Calu3 (cell line): Measurements from ENCODE around the gene OAS2. TPM values are rescaled to one million over a fixed set of nuclear protein-coding genes. Genes with fewer than 3 reads are reported as not detected.
A peak's percentile ranks its signal among the peaks of the same experiment; 100 is the strongest.

ENCODE experiments used
- BruUV-seq: library from RNA; stranded (reverse); fragments of 400-500 nt; replicated peaks from 2 replicates; lab custom pipeline; 2021; lab: Mats Ljungman, UMichigan
- CTCF ChIA-PET: fragments of 300-600 bp; sonication (Branson Sonifier 250); formaldehyde crosslinking; loops from one replicate; lab custom pipeline; 2022; ENCODE audit warnings: antibody characterized with exemption; lab: Charles Lee
- DNase-seq: peaks from one replicate; pipeline ENCODE4 v3.0.0; 2022
- H3K27ac Mint-ChIP-seq: one replicate; pipeline ENCODE4 v1.8.0; 2022; ENCODE audit warnings: mixed read lengths; ENCODE audit not compliant: unreplicated experiment
- H3K27me3 Mint-ChIP-seq: one replicate; pipeline ENCODE4 v1.8.0; 2022; ENCODE audit warnings: mixed read lengths; ENCODE audit not compliant: unreplicated experiment
- H3K36me3 Mint-ChIP-seq: one replicate; pipeline ENCODE4 v1.8.0; 2022; ENCODE audit warnings: mild to moderate bottlenecking, moderate library complexity, mixed read lengths; ENCODE audit not compliant: insufficient read depth, unreplicated experiment
- H3K4me1 Mint-ChIP-seq: one replicate; pipeline ENCODE4 v1.8.0; 2022; ENCODE audit warnings: mild to moderate bottlenecking, low read depth, mixed read lengths; ENCODE audit not compliant: unreplicated experiment
- H3K4me3 Mint-ChIP-seq: one replicate; pipeline ENCODE4 v1.8.0; 2022; ENCODE audit warnings: mild to moderate bottlenecking, low read depth, moderate library complexity, mixed read lengths; ENCODE audit not compliant: unreplicated experiment
- H3K9me3 Mint-ChIP-seq: one replicate; pipeline ENCODE4 v1.8.0; 2022; ENCODE audit warnings: low read depth, mixed read lengths; ENCODE audit not compliant: unreplicated experiment
- intact Hi-C: fragments of 100-400 bp; cut with micrococcal nuclease; formaldehyde crosslinking; loops from one replicate; pipeline ENCODE4 v1.10.0; 2022; ENCODE audit not compliant: unreplicated experiment
- total RNA-seq: library from RNA; stranded (reverse); gene quantifications from 2 replicates; pipeline ENCODE4 v1.2.3, GENCODE V29; 2022
- TF ChIP-seq, protein P1 (sequence below): fragments of 200-600 bp; IDR thresholded peaks from one replicate; pipeline ENCODE4 v1.8.0; 2022; ENCODE audit warnings: antibody characterized with exemption; ENCODE audit not compliant: unreplicated experiment

The OAS2 gene
- total RNA-seq, 1 experiment from 2014 or later: 58.1 TPM

DNA sequence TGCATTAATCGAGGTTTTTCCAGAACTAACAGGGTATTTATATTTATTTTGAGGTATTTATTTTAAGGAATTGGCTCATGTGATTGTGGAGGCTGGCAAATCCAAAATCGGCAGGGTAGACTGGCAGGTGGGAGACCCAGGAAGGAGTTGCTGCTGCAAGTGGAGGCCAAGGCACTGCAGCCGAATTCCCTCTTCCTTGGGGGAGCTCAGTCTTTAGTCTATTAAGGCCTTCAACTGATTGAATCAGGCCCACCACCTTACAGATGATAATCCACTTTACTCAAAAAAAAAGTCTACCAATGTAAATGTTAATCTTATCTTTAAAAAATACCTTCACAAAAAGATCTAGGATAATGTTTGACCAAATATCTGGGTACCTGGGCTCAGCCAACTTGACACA lies 1.2 kb upstream of the OAS2 start:
- Mint-ChIP-seq H3K9me3 (no peaks in the 10 kb centered on the region), H3K4me1 (no peaks in the 10 kb centered on the region), H3K4me3 (no peak overlapping the region), H3K36me3 (peaks cover 7% of the 10 kb centered on the region), H3K27ac (no peak overlapping the region), H3K27me3 (no peaks in the 10 kb centered on the region)
- no TSS peak for BruUV-seq
- DNase-seq: no peak
- CTCF ChIA-PET: no interaction called here
- TF ChIP-seq, protein P1, sequence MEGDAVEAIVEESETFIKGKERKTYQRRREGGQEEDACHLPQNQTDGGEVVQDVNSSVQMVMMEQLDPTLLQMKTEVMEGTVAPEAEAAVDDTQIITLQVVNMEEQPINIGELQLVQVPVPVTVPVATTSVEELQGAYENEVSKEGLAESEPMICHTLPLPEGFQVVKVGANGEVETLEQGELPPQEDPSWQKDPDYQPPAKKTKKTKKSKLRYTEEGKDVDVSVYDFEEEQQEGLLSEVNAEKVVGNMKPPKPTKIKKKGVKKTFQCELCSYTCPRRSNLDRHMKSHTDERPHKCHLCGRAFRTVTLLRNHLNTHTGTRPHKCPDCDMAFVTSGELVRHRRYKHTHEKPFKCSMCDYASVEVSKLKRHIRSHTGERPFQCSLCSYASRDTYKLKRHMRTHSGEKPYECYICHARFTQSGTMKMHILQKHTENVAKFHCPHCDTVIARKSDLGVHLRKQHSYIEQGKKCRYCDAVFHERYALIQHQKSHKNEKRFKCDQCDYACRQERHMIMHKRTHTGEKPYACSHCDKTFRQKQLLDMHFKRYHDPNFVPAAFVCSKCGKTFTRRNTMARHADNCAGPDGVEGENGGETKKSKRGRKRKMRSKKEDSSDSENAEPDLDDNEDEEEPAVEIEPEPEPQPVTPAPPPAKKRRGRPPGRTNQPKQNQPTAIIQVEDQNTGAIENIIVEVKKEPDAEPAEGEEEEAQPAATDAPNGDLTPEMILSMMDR: no peak
- intact Hi-C loops: no loop called here

DNA sequence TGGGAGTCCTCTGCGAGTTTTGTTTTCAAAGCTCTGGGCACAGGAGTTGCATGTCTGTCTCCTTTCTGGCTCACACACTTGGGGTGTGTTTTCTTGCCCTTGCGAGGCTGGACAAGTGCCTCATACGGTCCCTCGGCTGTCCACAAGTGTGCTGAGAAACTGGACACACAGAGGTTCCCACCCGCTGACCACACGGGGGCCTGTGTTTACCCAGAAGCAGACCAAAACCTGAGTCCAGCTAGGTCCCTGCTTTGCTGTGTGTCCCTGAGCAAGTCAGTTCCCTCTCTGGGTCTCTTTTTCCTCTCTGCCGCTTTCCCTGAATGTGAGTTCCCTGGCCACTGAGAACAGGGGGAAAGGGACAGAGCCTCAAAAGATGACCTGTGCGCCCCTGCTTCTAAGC lies 678 bp upstream of the OAS2 start:
- H3K27ac Mint-ChIP-seq: no peak overlapping the region
- intact Hi-C loops: loop anchor here (2.0 kb wide), 1 partner anchor 77 kb away; no protein-coding TSS in a partner anchor
- DNase-seq: no peak
- peak overlapping the region; percentile 73 for H3K4me3 Mint-ChIP-seq
- no peaks in the 10 kb centered on the region for H3K27me3 Mint-ChIP-seq
- no peaks in the 10 kb centered on the region for H3K4me1 Mint-ChIP-seq
- CTCF ChIA-PET: interaction anchor here (0.8 to 2.2 kb wide), 4 partner anchors 15 to 197 kb away, joined by 3 to 16 read pairs (median 8); partner anchors contain the start of gene RASAL1
- TSS peak; percentile 90 for BruUV-seq
- peaks cover 7% of the 10 kb centered on the region for H3K36me3 Mint-ChIP-seq
- no peaks in the 10 kb centered on the region for H3K9me3 Mint-ChIP-seq
- TF ChIP-seq, protein P1: no peak

DNA sequence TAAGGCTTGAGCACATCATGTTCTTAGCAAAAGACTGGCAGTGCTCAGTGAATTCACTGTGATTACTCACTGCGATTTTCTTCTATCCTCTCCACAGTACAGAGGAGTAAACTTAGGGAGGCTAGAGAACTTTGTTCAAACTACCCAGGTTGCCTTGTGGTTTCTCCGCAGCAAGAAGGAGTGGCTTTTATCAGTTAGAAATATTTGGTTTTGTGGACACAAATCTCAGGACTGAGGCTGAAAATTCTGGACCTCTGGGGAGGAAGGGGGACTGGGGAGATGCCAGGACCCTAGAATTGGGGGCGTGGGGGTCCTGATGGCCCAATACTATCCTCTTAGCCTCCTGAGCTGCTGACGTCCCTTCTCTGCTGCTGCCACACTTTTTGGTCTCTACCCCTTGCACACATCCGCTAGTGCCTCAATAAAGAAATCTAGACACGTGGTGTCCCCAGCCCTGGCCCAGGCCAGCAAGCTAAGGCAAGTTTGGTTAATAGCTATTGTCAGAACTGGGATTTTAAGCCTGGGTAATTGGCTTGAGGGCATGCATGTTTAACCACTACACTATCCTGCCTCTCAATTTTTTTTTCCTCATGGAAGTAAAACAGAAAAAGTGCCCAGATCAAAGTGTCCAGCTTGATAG lies 842 bp downstream of the OAS2 start:
- peaks cover 7% of the 10 kb centered on the region for H3K36me3 Mint-ChIP-seq
- H3K4me1 Mint-ChIP-seq: no peaks in the 10 kb centered on the region
- peak overlapping the region; percentile 62 for H3K27ac Mint-ChIP-seq
- peak overlapping the region; percentile 73 for H3K4me3 Mint-ChIP-seq
- TF ChIP-seq, protein P1: no peak
- intact Hi-C loops: loop anchor here (2.0 kb wide), 1 partner anchor 78 kb away; no protein-coding TSS in a partner anchor
- no TSS peak for BruUV-seq
- CTCF ChIA-PET: interaction anchor here (1.0 to 2.2 kb wide), 4 partner anchors 11 to 79 kb away, joined by 4 to 16 read pairs (median 8); partner anchors contain the start of gene OAS1
- H3K27me3 Mint-ChIP-seq: no peaks in the 10 kb centered on the region
- no peak for DNase-seq
- peaks cover 1% of the 10 kb centered on the region for H3K9me3 Mint-ChIP-seq

DNA sequence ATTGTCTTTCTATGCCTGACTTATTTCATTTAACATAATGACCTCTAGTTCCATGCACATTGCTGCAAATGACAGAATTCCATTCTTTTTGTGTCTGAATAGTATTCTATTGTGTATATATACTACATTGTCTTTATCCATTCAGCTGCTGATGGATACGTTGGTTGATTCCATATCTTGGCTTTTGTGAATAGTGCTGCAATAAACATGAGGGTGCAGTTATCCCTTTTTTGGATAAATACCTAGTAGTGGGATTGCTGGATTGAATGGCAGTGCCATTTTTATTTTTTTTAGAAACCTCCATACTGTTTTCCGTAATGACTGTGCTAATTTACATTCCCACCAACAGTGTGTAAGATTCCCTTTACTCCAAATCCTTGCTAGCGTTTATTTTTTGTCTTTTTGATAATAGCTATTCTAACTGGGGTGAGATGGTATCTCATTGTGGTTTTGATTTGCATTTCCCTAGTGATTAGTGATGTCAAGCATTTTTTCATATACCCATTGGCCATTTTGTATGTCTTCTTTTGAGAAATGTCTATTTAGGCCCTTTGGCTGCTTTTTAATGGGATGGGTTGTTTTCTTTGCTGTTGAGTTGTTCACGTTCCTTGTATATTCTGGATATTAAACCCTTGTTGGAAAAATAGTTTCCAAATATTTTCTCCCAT lies 2.3 kb downstream of the OAS2 start:
- H3K36me3 Mint-ChIP-seq: peaks cover 7% of the 10 kb centered on the region
- no peak overlapping the region for H3K27ac Mint-ChIP-seq
- no peaks in the 10 kb centered on the region for H3K27me3 Mint-ChIP-seq
- BruUV-seq: no TSS peak
- H3K4me3 Mint-ChIP-seq: no peak overlapping the region
- CTCF ChIA-PET: interaction anchor here (1.3 kb wide), 1 partner anchor 12 kb away, joined by 4 read pairs; no protein-coding TSS in a partner anchor
- DNase-seq: no peak
- peaks cover 9% of the 10 kb centered on the region for H3K9me3 Mint-ChIP-seq
- intact Hi-C loops: no loop called here
- TF ChIP-seq, protein P1: no peak
- no peaks in the 10 kb centered on the region for H3K4me1 Mint-ChIP-seq
